Activated T-cell treated with anti-CD3 and anti-CD28 coated beads for 4 hours (primary cell): ENCODE results near the gene PCDHGB3.
"Not testable (repeated sequence)": the region's sequence is repeated elsewhere in the genome, so short reads cannot be mapped to it uniquely, and the experiment has no call there.

Experiments used
- DNase-seq: peaks from one replicate; pipeline ENCODE4 v3.0.0-alpha.2; 2020

The PCDHGB3 gene

GRCh38 chr5:141359790-141360426 lies 10.1 kb upstream of the PCDHGB3 start, which contains the start of gene PCDHGB2:
Gene PCDHGB2, plus strand, starts transcription at chr5:141359994. Its CDS starts 142 bp downstream, at chr5:141360136.
- DNase-seq = no peak

- no peak for DNase-seq
Observed at GRCh38 chr5:141360685-141361084, 9.4 kb upstream of the PCDHGB3 start.

GRCh38 chr5:141362719-141363118 lies 7.3 kb upstream of the PCDHGB3 start:
- DNase-seq = no peak

GRCh38 chr5:141363952-141364660 lies 5.9 kb upstream of the PCDHGB3 start, which contains the start of gene PCDHGA5:
Gene PCDHGA5, plus strand, starts transcription at chr5:141364162. Its CDS starts 169 bp downstream, at chr5:141364331.
- DNase-seq = no peak

- DNase-seq = no peak
Observed at GRCh38 chr5:141366016-141366896, 3.8 kb upstream of the PCDHGB3 start.

- DNase-seq = no peak
Observed at GRCh38 chr5:141371572-141372475, 1.8 kb downstream of the PCDHGB3 start.

GRCh38 chr5:141373673-141374317 lies 3.8 kb downstream of the PCDHGB3 start, which contains the start of gene PCDHGA6:
Gene PCDHGA6, plus strand, starts transcription at chr5:141373891. Its CDS starts 193 bp downstream, at chr5:141374084.
- no peak for DNase-seq

- DNase-seq = no peak
Observed at GRCh38 chr5:141374627-141375026, 4.6 kb downstream of the PCDHGB3 start.

- DNase-seq = not testable (repeated sequence)
Observed at GRCh38 chr5:141375444-141376155, 5.6 kb downstream of the PCDHGB3 start.

- DNase-seq = no peak
Observed at GRCh38 chr5:141382469-141383294, 12.6 kb downstream of the PCDHGB3 start, which contains the start of gene PCDHGA7. Gene PCDHGA7, plus strand, starts transcription at chr5:141382742. Its CDS starts 158 bp downstream, at chr5:141382900.

- no peak for DNase-seq
Observed at GRCh38 chr5:141383345-141383744, 13.3 kb downstream of the PCDHGB3 start.

GRCh38 chr5:141384471-141385267 lies 14.6 kb downstream of the PCDHGB3 start:
- no peak for DNase-seq

GRCh38 chr5:141387557-141388311 lies 17.7 kb downstream of the PCDHGB3 start, which contains the start of gene PCDHGB4:
Gene PCDHGB4, plus strand, starts transcription at chr5:141387698. Its CDS starts 187 bp downstream, at chr5:141387885.
- not testable (repeated sequence) for DNase-seq

GRCh38 chr5:141388661-141389060 lies 18.6 kb downstream of the PCDHGB3 start:
- DNase-seq = no peak

GRCh38 chr5:141389153-141390042 lies 19.4 kb downstream of the PCDHGB3 start:
- DNase-seq = no peak

- DNase-seq = no peak
Observed at GRCh38 chr5:141392429-141393198, 22.6 kb downstream of the PCDHGB3 start, which contains the start of gene PCDHGA8. Gene PCDHGA8, plus strand, starts transcription at chr5:141392633. Its CDS starts 181 bp downstream, at chr5:141392814.
